Osteoblast (primary cell): ENCODE results near the gene MAPKAPK2. TPM values are rescaled to one million over a fixed set of nuclear protein-coding genes. Genes with fewer than 3 reads are reported as not detected.

Experiments
- DNase-seq: peaks from one replicate; pipeline ENCODE4 v3.0.0; 2011; ENCODE audit warnings: low spot score, mixed read lengths; ENCODE audit not compliant: insufficient read length; ENCODE audit errors: missing footprints
- H2AFZ ChIP-seq: 2 replicates; pipeline ENCODE4 v1.6.0; 2011; ENCODE audit warnings: mild to moderate bottlenecking, low read length
- H3K27ac ChIP-seq: 2 replicates; pipeline ENCODE4 v1.5.1; 2011; ENCODE audit warnings: mild to moderate bottlenecking, low read depth, low read length, moderate library complexity
- H3K27me3 ChIP-seq: 2 replicates; pipeline ENCODE4 v1.6.0; 2012; ENCODE audit warnings: mild to moderate bottlenecking, control low read depth, inconsistent platforms, low read length, moderate library complexity; ENCODE audit not compliant: insufficient read depth
- H3K36me3 ChIP-seq: 2 replicates; pipeline ENCODE4 v1.5.1; 2011; ENCODE audit warnings: mild to moderate bottlenecking, low read length, control low read depth, moderate library complexity; ENCODE audit not compliant: insufficient read depth
- H3K4me1 ChIP-seq: 2 replicates; pipeline ENCODE4 v1.5.1; 2011; ENCODE audit warnings: mild to moderate bottlenecking, low read length, control low read depth, moderate library complexity; ENCODE audit not compliant: insufficient read depth
- H3K4me2 ChIP-seq: 2 replicates; pipeline ENCODE4 v1.6.0; 2011; ENCODE audit warnings: mild to moderate bottlenecking, low read length; ENCODE audit not compliant: insufficient read depth
- H3K4me3 ChIP-seq: fragments of 200-600 bp; sonication (generic); 3 replicates; pipeline ENCODE4 v1.5.1; 2012; ENCODE audit warnings: mild to moderate bottlenecking, low read length, inconsistent platforms; ENCODE audit not compliant: insufficient read depth
- H3K79me2 ChIP-seq: 2 replicates; pipeline ENCODE4 v1.6.0; 2012; ENCODE audit warnings: mild to moderate bottlenecking, low read length, control low read depth, inconsistent platforms; ENCODE audit not compliant: insufficient read depth
- H3K9me3 ChIP-seq: 2 replicates; pipeline ENCODE4 v1.5.1; 2011; ENCODE audit warnings: low read depth, low read length, control low read depth
- H4K20me1 ChIP-seq: 2 replicates; pipeline ENCODE4 v1.6.0; 2012; ENCODE audit warnings: mild to moderate bottlenecking, low read length, control low read depth; ENCODE audit not compliant: insufficient read depth
- total RNA-seq: library from RNA; depleted of rRNA; stranded (reverse); fragments of >200 nt; gene quantifications from 2 replicates; pipeline ENCODE4 v1.2.3, GENCODE V29; 2012
- TF ChIP-seq, protein P1 (sequence below): IDR thresholded peaks from 2 replicates; pipeline ENCODE4 v1.5.1; 2011; ENCODE audit warnings: mild to moderate bottlenecking, low read depth, low read length, moderate library complexity; ENCODE audit errors: extremely low read depth

Gene MAPKAPK2
- total RNA-seq, 1 donor: 38.0 TPM

DNA sequence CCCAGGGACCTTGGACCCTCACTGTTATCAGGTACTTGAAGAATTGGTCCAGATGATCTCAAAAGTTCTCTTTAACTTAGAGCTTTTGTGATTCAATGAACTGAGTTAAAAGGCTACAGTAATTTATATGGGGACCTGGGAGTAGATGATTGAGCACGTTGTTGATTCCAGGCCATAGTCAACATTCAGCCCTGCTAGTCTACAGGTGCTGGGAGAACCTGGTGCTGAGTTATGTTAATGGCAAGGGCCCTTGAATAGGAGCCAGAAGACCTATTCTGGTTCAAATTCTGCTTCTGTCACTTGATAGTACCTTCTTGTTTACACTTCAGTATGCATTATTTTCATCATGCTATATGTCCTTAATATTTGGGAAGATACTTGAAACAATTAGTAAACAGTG lies 38.2 kb upstream of the MAPKAPK2 start:
- Histone ChIP-seq H3K27ac (no peak overlapping the region), H3K9me3 (no peaks in the 10 kb centered on the region), H2AFZ (no peak overlapping the region), H3K4me3 (no peak overlapping the region), H3K79me2 (peaks cover 66% of the 10 kb centered on the region), H3K27me3 (no peaks in the 10 kb centered on the region), H4K20me1 (peaks cover 7% of the 10 kb centered on the region), H3K4me1 (no peaks in the 10 kb centered on the region), H3K4me2 (no peak overlapping the region), H3K36me3 (peaks cover 37% of the 10 kb centered on the region)
- no peak for DNase-seq
- TF ChIP-seq, protein P1, sequence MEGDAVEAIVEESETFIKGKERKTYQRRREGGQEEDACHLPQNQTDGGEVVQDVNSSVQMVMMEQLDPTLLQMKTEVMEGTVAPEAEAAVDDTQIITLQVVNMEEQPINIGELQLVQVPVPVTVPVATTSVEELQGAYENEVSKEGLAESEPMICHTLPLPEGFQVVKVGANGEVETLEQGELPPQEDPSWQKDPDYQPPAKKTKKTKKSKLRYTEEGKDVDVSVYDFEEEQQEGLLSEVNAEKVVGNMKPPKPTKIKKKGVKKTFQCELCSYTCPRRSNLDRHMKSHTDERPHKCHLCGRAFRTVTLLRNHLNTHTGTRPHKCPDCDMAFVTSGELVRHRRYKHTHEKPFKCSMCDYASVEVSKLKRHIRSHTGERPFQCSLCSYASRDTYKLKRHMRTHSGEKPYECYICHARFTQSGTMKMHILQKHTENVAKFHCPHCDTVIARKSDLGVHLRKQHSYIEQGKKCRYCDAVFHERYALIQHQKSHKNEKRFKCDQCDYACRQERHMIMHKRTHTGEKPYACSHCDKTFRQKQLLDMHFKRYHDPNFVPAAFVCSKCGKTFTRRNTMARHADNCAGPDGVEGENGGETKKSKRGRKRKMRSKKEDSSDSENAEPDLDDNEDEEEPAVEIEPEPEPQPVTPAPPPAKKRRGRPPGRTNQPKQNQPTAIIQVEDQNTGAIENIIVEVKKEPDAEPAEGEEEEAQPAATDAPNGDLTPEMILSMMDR: no peak

DNA sequence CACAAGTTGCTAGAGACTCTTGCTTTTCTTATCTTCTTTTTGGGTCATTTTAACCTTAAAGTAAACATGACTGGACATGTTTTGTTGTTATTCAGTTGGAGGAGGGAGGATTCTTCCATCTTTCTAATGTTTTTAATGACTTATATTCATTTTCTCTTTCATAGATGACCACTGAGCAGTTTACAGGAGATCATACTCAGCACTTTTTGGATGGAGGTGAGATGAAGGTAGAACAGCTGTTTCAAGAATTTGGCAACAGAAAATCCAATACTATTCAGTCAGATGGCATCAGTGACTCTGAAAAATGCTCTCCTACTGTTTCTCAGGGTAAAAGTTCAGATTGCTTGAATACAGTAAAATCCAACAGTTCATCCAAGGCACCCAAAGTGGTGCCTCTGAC lies 37.5 kb upstream of the MAPKAPK2 start:
- H4K20me1 ChIP-seq: peaks cover 12% of the 10 kb centered on the region
- H3K27me3 ChIP-seq: no peaks in the 10 kb centered on the region
- no peak overlapping the region for H3K4me2 ChIP-seq
- peaks cover 69% of the 10 kb centered on the region for H3K79me2 ChIP-seq
- H3K9me3 ChIP-seq: no peaks in the 10 kb centered on the region
- H3K36me3 ChIP-seq: peaks cover 41% of the 10 kb centered on the region
- H2AFZ ChIP-seq: no peak overlapping the region
- H3K4me3 ChIP-seq: no peak overlapping the region
- no peak for DNase-seq
- TF ChIP-seq, protein P1: no peak
- peaks cover 1% of the 10 kb centered on the region for H3K4me1 ChIP-seq
- no peak overlapping the region for H3K27ac ChIP-seq

DNA sequence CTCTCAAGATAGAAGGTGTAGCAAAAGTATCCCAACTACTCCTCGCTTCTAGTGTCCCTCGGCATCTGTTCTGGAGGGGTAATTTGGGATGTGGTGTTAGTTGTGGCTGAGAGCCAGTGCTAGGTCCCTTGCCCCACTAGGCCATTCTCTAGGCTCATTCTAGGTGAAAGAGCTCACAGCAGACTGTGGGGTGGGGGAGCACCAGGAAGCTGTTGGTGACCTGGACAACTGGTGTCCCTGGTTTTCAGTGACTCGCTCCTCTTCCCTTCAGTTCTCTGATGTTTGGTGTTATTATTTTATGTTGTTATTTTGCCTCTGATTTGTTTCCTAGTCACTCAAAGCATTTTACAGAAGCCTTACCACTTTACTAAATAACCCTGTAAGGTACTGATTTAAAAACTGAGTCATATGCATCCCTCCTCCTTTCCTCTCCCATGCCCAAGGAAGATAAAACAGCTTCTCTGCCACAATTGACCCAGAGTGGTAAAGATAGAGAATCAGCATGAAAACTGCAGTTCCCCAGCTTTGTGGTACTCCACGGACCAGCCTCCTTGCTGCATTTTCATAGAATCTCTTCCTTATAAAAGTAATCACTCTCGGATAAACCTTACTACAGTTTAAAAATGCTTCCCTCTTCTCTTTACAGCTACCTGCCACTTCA lies 35.3 kb upstream of the MAPKAPK2 start:
- TF ChIP-seq, protein P1: no peak
- H3K36me3 ChIP-seq: peaks cover 37% of the 10 kb centered on the region
- no peak overlapping the region for H2AFZ ChIP-seq
- H3K4me2 ChIP-seq: no peak overlapping the region
- H3K27ac ChIP-seq: no peak overlapping the region
- no peak overlapping the region for H3K4me3 ChIP-seq
- DNase-seq: no peak
- no peaks in the 10 kb centered on the region for H3K9me3 ChIP-seq
- peaks cover 59% of the 10 kb centered on the region for H3K79me2 ChIP-seq
- H3K4me1 ChIP-seq: peaks cover 7% of the 10 kb centered on the region
- no peaks in the 10 kb centered on the region for H3K27me3 ChIP-seq
- H4K20me1 ChIP-seq: peaks cover 14% of the 10 kb centered on the region

DNA sequence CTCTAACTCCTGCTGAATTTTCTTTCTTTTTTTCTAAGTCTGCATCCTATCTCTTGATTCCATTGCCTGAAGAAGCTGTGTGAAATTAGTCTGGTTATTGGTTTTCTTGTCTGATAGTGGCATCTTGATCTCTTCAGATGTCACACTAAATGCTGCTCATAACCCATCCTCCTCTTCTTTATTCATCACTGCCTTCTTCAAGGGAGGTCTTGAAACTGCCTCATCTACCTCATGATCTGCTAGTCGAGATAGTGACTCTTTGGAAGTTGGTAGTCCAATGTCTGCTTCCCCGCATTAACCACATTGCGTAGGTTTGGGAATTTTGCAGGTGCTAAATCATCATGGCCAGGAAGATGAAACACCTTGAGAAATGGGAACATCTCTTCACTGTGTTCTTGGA lies 33.7 kb upstream of the MAPKAPK2 start:
- no peak overlapping the region for H2AFZ ChIP-seq
- TF ChIP-seq, protein P1: no peak
- H3K27me3 ChIP-seq: no peaks in the 10 kb centered on the region
- peaks cover 14% of the 10 kb centered on the region for H4K20me1 ChIP-seq
- H3K9me3 ChIP-seq: no peaks in the 10 kb centered on the region
- no peak overlapping the region for H3K27ac ChIP-seq
- H3K79me2 ChIP-seq: peaks cover 55% of the 10 kb centered on the region
- DNase-seq: no peak
- no peak overlapping the region for H3K4me2 ChIP-seq
- no peak overlapping the region for H3K4me3 ChIP-seq
- peaks cover 16% of the 10 kb centered on the region for H3K4me1 ChIP-seq
- peaks cover 37% of the 10 kb centered on the region for H3K36me3 ChIP-seq
